Esophagus squamous epithelium (tissue), 4 donors: ENCODE data around the gene SPX.

Source experiments
- CTCF ChIP-seq, 6 experiments: fragments of 450-650 bp in 4 of 6; fragments of 200-600 bp in 2 of 6; sonication (generic) in 2 of 6; IDR thresholded peaks; one replicate each; pipeline ENCODE4 v1.5.1; 2016 to 2019; ENCODE audit warnings: antibody characterized with exemption in 6 of 6, mild to moderate bottlenecking in 4 of 6, moderate library complexity in 4 of 6
- POLR2A ChIP-seq, 4 donors: fragments of 450-650 bp; IDR thresholded peaks; one replicate each; pipeline ENCODE4 v1.6.1; 2017; ENCODE audit warnings: antibody characterized with exemption in 4 of 4, mild to moderate bottlenecking in 4 of 4, moderate library complexity in 3 of 4

GRCh38 chr12:21528953-21529352 lies 2.9 kb downstream of the SPX start:
- TF ChIP-seq CTCF (IDR thresholded peaks at IDR 0.05) (no peak), POLR2A (IDR thresholded peaks at IDR 0.05) (no peak)
